Motor neuron (in vitro differentiated cells): Measurements from ENCODE around the gene ADAMTS19. TPM values are rescaled to one million over a fixed set of nuclear protein-coding genes. Genes with fewer than 3 reads are reported as not detected.

Experiments used
- ATAC-seq, 8 experiments: fragments of 200-7000 bp; cut with Tn5 transposase; replicated peaks in 6 of 8; 2 replicates each; pipeline ENCODE4 v1.8.0; 2021; ENCODE audit warnings: mild to moderate bottlenecking in 8 of 8, moderate library complexity in 8 of 8
- H3K27ac ChIP-seq, 2 donors: fragments of 250-450 bp; sonication (Bioruptor Pico); 2 replicates each; pipeline ENCODE4 v1.9.0; 2021; ENCODE audit warnings: antibody characterized with exemption in 2 of 2, mild to moderate bottlenecking in 2 of 2, moderate library complexity in 1 of 2
- H3K4me1 ChIP-seq, 2 donors: fragments of 250-450 bp; sonication (Bioruptor Pico); replicated peaks in 1 of 2; 2 replicates each; pipeline ENCODE4 v1.6.1; 2021; ENCODE audit warnings: antibody characterized with exemption in 2 of 2, mild to moderate bottlenecking in 2 of 2, moderate library complexity in 1 of 2
- H3K4me3 ChIP-seq, 5 donors: fragments of 250-450 bp; sonication (Bioruptor Pico); 2 replicates each; pipeline ENCODE4 v1.9.0; 2021; ENCODE audit warnings: antibody characterized with exemption in 5 of 5, mild to moderate bottlenecking in 5 of 5, moderate library complexity in 4 of 5
- WGBS, 10 experiments: fragments of 450-650 bp; shearing (Covaris generic); methylation state at CpG; one replicate each; pipeline ENCODE4 v1.0.0; 2022; 5-methylcytosine and 5-hydroxymethylcytosine counted together
- in situ Hi-C, 9 experiments: fragments of 400-800 bp; cut with MboI; loops; one replicate each; pipeline ENCODE4 v1.15.0; 2021; ENCODE audit warnings: low sequenced_read_pairs in 9 of 9, low pct_unique_long_range_greater_than_20kb in 2 of 9; ENCODE audit not compliant: unreplicated experiment in 9 of 9
- total RNA-seq, 8 experiments: library from RNA; unstranded; fragments of 300-600 nt; gene quantifications; 2 replicates each; pipeline versions ENCODE4 v1.2.3 to v1.2.4, GENCODE V29; 2022

Gene ADAMTS19
- total RNA-seq, 8 experiments from 2014 or later, result 0.36 to 34.7 (median 2.8) TPM

GRCh38 chr5:129670957-129671500 lies 210.9 kb downstream of the ADAMTS19 start:
- no peak overlapping the region for H3K4me3 ChIP-seq
- ATAC-seq, result peak in 1 of 8 experiments; percentile 79
- 0 to 100% (median 87%) methylated on average over 1 to 2 of the region's 2 CpGs; no CpG with 5 or more reads in 1 of the 10 experiments for WGBS, 10 experiments
- no peak overlapping the region for H3K27ac ChIP-seq
- in situ Hi-C loops, result no loop called here
- no peaks in the 10 kb centered on the region for H3K4me1 ChIP-seq

- 0 to 92% (median 67%) methylated on average over 1 to 2 of the region's 2 CpGs; no CpG with 5 or more reads in 3 of the 10 experiments for WGBS, 10 experiments
- Histone ChIP-seq H3K4me1 (no peaks in the 10 kb centered on the region), H3K4me3 (no peak overlapping the region), H3K27ac (no peak overlapping the region)
- no peak for ATAC-seq
- in situ Hi-C loops, result no loop called here
Observed at GRCh38 chr5:129672006-129672405, 211.9 kb downstream of the ADAMTS19 start.

- in situ Hi-C loops, result no loop called here
- no peak overlapping the region for H3K4me3 ChIP-seq
- WGBS, 10 experiments, result 0 to 100% (median 69%) methylated on average over 1 to 3 of the region's 3 CpGs
- ATAC-seq, result no peak
- H3K4me1 ChIP-seq, result no peaks in the 10 kb centered on the region
- no peak overlapping the region for H3K27ac ChIP-seq
Observed at GRCh38 chr5:129679671-129680070, 219.6 kb downstream of the ADAMTS19 start.

GRCh38 chr5:129687941-129688340 lies 227.8 kb downstream of the ADAMTS19 start:
- no peak for ATAC-seq
- 0 to 100% (median 82%) methylated on average over 2 to 3 of the region's 3 CpGs; no CpG with 5 or more reads in 1 of the 10 experiments for WGBS, 10 experiments
- Histone ChIP-seq H3K4me1 (no peaks in the 10 kb centered on the region), H3K4me3 (no peak overlapping the region), H3K27ac (no peak overlapping the region)
- in situ Hi-C loops, result no loop called here

GRCh38 chr5:129689045-129689444 lies 228.9 kb downstream of the ADAMTS19 start:
- Histone ChIP-seq H3K4me3 (no peak overlapping the region), H3K27ac (no peak overlapping the region), H3K4me1 (no peaks in the 10 kb centered on the region)
- in situ Hi-C loops, result no loop called here
- ATAC-seq, result no peak

- peak in 7 of 8 experiments; percentile 23 to 96 (median 52) for ATAC-seq
- in situ Hi-C loops, result no loop called here
- no peak overlapping the region for H3K4me3 ChIP-seq
- WGBS, 10 experiments, result 0 to 100% (median 68%) methylated on average over 1 of the region's 1 CpG; no CpG with 5 or more reads in 2 of the 10 experiments
- H3K4me1 ChIP-seq, result no peaks in the 10 kb centered on the region
- H3K27ac ChIP-seq, result no peak overlapping the region
Observed at GRCh38 chr5:129691220-129691619, 231.1 kb downstream of the ADAMTS19 start.

- Histone ChIP-seq H3K4me1 (no peaks in the 10 kb centered on the region), H3K27ac (no peak overlapping the region), H3K4me3 (no peak overlapping the region)
- no peak for ATAC-seq
- in situ Hi-C loops, result no loop called here
Observed at GRCh38 chr5:129696636-129697035, 236.5 kb downstream of the ADAMTS19 start.

- ATAC-seq, result no peak
- in situ Hi-C loops, result no loop called here
- no peak overlapping the region for H3K4me3 ChIP-seq
- no peaks in the 10 kb centered on the region for H3K4me1 ChIP-seq
- H3K27ac ChIP-seq, result no peak overlapping the region
Observed at GRCh38 chr5:129698661-129699060, 238.6 kb downstream of the ADAMTS19 start.

GRCh38 chr5:129716235-129716634 lies 256.1 kb downstream of the ADAMTS19 start:
- ATAC-seq, result no peak
- in situ Hi-C loops, result no loop called here

GRCh38 chr5:129716651-129717050 lies 256.6 kb downstream of the ADAMTS19 start:
- Histone ChIP-seq H3K4me3 (no peak overlapping the region), H3K27ac (no peak overlapping the region), H3K4me1 (no peaks in the 10 kb centered on the region)
- ATAC-seq, result no peak
- 0 to 98% (median 76%) methylated on average over 2 to 5 of the region's 5 CpGs; no CpG with 5 or more reads in 1 of the 10 experiments for WGBS, 10 experiments
- in situ Hi-C loops, result no loop called here

More at GRCh38 chr5:129716235-129716634, 256.1 kb downstream of the ADAMTS19 start:
- 0 to 100% (median 82%) methylated on average over 1 of the region's 1 CpG; no CpG with 5 or more reads in 2 of the 10 experiments for WGBS, 10 experiments
- no peak overlapping the region for H3K4me3 ChIP-seq
- no peak overlapping the region for H3K27ac ChIP-seq
- H3K4me1 ChIP-seq, result no peaks in the 10 kb centered on the region

GRCh38 chr5:129717751-129718310 lies 257.7 kb downstream of the ADAMTS19 start:
- no peaks in the 10 kb centered on the region for H3K4me1 ChIP-seq
- no peak for ATAC-seq
- no peak overlapping the region for H3K4me3 ChIP-seq
- no peak overlapping the region for H3K27ac ChIP-seq
- in situ Hi-C loops, result no loop called here

- ATAC-seq, result no peak
- 0 to 100% (median 80%) methylated on average over 1 of the region's 1 CpG; no CpG with 5 or more reads in 1 of the 10 experiments for WGBS, 10 experiments
Observed at GRCh38 chr5:129718471-129719090, 258.5 kb downstream of the ADAMTS19 start.

GRCh38 chr5:129724222-129724621 lies 264.1 kb downstream of the ADAMTS19 start:
- Histone ChIP-seq H3K27ac (no peak overlapping the region), H3K4me3 (no peak overlapping the region), H3K4me1 (no peaks in the 10 kb centered on the region)
- ATAC-seq, result no peak
- in situ Hi-C loops, result no loop called here
- WGBS, 10 experiments, result 0 to 30% (median 7%) methylated on average over 1 to 2 of the region's 2 CpGs

More at GRCh38 chr5:129718471-129719090, 258.5 kb downstream of the ADAMTS19 start:
- Histone ChIP-seq H3K4me1 (no peaks in the 10 kb centered on the region), H3K4me3 (no peak overlapping the region), H3K27ac (no peak overlapping the region)
- in situ Hi-C loops, result no loop called here

GRCh38 chr5:129724647-129725046 lies 264.5 kb downstream of the ADAMTS19 start:
- H3K4me3 ChIP-seq, result no peak overlapping the region
- ATAC-seq, result no peak
- WGBS, 10 experiments, result 5 to 100% (median 69%) methylated on average over 1 to 4 of the region's 4 CpGs

More at GRCh38 chr5:129724647-129725046, 264.5 kb downstream of the ADAMTS19 start:
- in situ Hi-C loops, result no loop called here
- no peak overlapping the region for H3K27ac ChIP-seq
- no peaks in the 10 kb centered on the region for H3K4me1 ChIP-seq
